Right lobe of liver (tissue), 4 donors: Measurements from ENCODE around the gene NOD2.

Experiments used
- POLR2A ChIP-seq: fragments of 450-650 bp; IDR thresholded peaks from one replicate; pipeline ENCODE4 v1.6.1; 2017; ENCODE audit warnings: antibody characterized with exemption, mild to moderate bottlenecking
- TF ChIP-seq, protein P1 (sequence below), 4 donors: fragments of 200-600 bp in 3 of 4; fragments of 450-650 bp in 1 of 4; IDR thresholded peaks; one replicate each; pipeline versions ENCODE4 v1.5.1 to v1.8.0; 2016 to 2022; ENCODE audit warnings: antibody characterized with exemption in 4 of 4, mild to moderate bottlenecking in 2 of 4
- donor health status: DM: no; HTN: no; CAD: no.
- donor health status: DM: no; HTN: no; CAD: no.
- donor health status: DM: no; HTN: yes; CAD: no.

- TF ChIP-seq, protein P1, sequence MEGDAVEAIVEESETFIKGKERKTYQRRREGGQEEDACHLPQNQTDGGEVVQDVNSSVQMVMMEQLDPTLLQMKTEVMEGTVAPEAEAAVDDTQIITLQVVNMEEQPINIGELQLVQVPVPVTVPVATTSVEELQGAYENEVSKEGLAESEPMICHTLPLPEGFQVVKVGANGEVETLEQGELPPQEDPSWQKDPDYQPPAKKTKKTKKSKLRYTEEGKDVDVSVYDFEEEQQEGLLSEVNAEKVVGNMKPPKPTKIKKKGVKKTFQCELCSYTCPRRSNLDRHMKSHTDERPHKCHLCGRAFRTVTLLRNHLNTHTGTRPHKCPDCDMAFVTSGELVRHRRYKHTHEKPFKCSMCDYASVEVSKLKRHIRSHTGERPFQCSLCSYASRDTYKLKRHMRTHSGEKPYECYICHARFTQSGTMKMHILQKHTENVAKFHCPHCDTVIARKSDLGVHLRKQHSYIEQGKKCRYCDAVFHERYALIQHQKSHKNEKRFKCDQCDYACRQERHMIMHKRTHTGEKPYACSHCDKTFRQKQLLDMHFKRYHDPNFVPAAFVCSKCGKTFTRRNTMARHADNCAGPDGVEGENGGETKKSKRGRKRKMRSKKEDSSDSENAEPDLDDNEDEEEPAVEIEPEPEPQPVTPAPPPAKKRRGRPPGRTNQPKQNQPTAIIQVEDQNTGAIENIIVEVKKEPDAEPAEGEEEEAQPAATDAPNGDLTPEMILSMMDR (IDR thresholded peaks at IDR 0.05) = no peak
- no peak for TF ChIP-seq POLR2A
These were observed 52.5 kb downstream of the NOD2 start for GRCh38 chr16:50745940-50746339.
